HEK293T (cell line): ENCODE measurements around the gene B3GAT3.

Source experiments
- ELF4 ChIP-seq: fragments of 450-650 bp; IDR thresholded peaks from 2 replicates; pipeline ENCODE4 v1.6.1; 2017; ENCODE audit warnings: antibody characterized with exemption
- L3MBTL2 ChIP-seq: fragments of 450-650 bp; conservative IDR thresholded peaks from 2 replicates; pipeline ENCODE4 v1.6.1; 2016; ENCODE audit warnings: mild to moderate bottlenecking
- LEF1 ChIP-seq: fragments of 450-650 bp; IDR thresholded peaks from 2 replicates; pipeline ENCODE4 v1.6.1; 2017; ENCODE audit warnings: mild to moderate bottlenecking, borderline replicate concordance
- NFRKB ChIP-seq: fragments of 450-650 bp; IDR thresholded peaks from 2 replicates; pipeline ENCODE4 v1.6.1; 2016; ENCODE audit warnings: mild to moderate bottlenecking, moderate library complexity
- SP1 ChIP-seq: fragments of 450-650 bp; IDR thresholded peaks from 2 replicates; pipeline ENCODE4 v1.6.1; 2017
- SUZ12 ChIP-seq: fragments of 450-650 bp; IDR thresholded peaks from 2 replicates; pipeline ENCODE4 v1.6.1; 2016; ENCODE audit warnings: mild to moderate bottlenecking
- TF ChIP-seq, protein P1 (sequence below): fragments of 450-650 bp; IDR thresholded peaks from 2 replicates; pipeline ENCODE4 v1.6.1; 2016

GRCh38 chr11:62600367-62601121 lies 21.2 kb downstream of the B3GAT3 start:
- TF ChIP-seq SUZ12 (no peak), NFRKB (no peak), LEF1 (no peak), L3MBTL2 (no peak), ELF4 (no peak), SP1 (no peak)
- TF ChIP-seq, protein P1, sequence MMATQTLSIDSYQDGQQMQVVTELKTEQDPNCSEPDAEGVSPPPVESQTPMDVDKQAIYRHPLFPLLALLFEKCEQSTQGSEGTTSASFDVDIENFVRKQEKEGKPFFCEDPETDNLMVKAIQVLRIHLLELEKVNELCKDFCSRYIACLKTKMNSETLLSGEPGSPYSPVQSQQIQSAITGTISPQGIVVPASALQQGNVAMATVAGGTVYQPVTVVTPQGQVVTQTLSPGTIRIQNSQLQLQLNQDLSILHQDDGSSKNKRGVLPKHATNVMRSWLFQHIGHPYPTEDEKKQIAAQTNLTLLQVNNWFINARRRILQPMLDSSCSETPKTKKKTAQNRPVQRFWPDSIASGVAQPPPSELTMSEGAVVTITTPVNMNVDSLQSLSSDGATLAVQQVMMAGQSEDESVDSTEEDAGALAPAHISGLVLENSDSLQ: no peak
